RWPE2 (cell line): ENCODE measurements around the gene EIF3I.

Source experiments
- ATAC-seq: fragments of 200-7000 bp; cut with Tn5 transposase; 3 replicates; pipeline ENCODE4 v1.9.1; 2021; ENCODE audit warnings: low read depth
- DNase-seq: peaks from one replicate; pipeline ENCODE4 v3.0.0-alpha.2; 2020; ENCODE audit warnings: low spot score
- H3K27ac ChIP-seq: fragments of 450-650 bp; 2 replicates; pipeline ENCODE4 v1.5.1; 2017; ENCODE audit warnings: mild to moderate bottlenecking; ENCODE audit not compliant: poor library complexity, severe bottlenecking
- H3K27me3 ChIP-seq: fragments of 250-450 bp; sonication (Bioruptor Pico); 2 replicates; pipeline ENCODE4 v1.5.1; 2021; ENCODE audit warnings: mild to moderate bottlenecking, moderate library complexity; ENCODE audit not compliant: insufficient read depth, poor library complexity, severe bottlenecking
- H3K36me3 ChIP-seq: fragments of 250-450 bp; sonication (Bioruptor Pico); 2 replicates; pipeline ENCODE4 v1.5.1; 2020; ENCODE audit warnings: low read depth, mild to moderate bottlenecking, moderate library complexity
- H3K4me1 ChIP-seq: fragments of 250-450 bp; sonication (Bioruptor Pico); 2 replicates; pipeline ENCODE4 v1.5.1; 2021; ENCODE audit warnings: mild to moderate bottlenecking, moderate library complexity; ENCODE audit not compliant: insufficient read depth, poor library complexity, severe bottlenecking
- H3K4me3 ChIP-seq: fragments of 250-450 bp; sonication (Bioruptor Pico); 2 replicates; pipeline ENCODE4 v1.5.1; 2021; ENCODE audit warnings: mild to moderate bottlenecking, moderate library complexity; ENCODE audit not compliant: severe bottlenecking
- H3K9me3 ChIP-seq: fragments of 250-450 bp; sonication (Bioruptor Pico); 2 replicates; pipeline ENCODE4 v1.5.1; 2021; ENCODE audit warnings: mild to moderate bottlenecking, moderate library complexity; ENCODE audit not compliant: severe bottlenecking
- TF ChIP-seq, protein P1 (sequence below): fragments of 450-650 bp; IDR thresholded peaks from one replicate; pipeline ENCODE4 v1.5.1; 2017; ENCODE audit warnings: mild to moderate bottlenecking, moderate library complexity; ENCODE audit not compliant: poor library complexity, severe bottlenecking

EIF3I gene

DNA sequence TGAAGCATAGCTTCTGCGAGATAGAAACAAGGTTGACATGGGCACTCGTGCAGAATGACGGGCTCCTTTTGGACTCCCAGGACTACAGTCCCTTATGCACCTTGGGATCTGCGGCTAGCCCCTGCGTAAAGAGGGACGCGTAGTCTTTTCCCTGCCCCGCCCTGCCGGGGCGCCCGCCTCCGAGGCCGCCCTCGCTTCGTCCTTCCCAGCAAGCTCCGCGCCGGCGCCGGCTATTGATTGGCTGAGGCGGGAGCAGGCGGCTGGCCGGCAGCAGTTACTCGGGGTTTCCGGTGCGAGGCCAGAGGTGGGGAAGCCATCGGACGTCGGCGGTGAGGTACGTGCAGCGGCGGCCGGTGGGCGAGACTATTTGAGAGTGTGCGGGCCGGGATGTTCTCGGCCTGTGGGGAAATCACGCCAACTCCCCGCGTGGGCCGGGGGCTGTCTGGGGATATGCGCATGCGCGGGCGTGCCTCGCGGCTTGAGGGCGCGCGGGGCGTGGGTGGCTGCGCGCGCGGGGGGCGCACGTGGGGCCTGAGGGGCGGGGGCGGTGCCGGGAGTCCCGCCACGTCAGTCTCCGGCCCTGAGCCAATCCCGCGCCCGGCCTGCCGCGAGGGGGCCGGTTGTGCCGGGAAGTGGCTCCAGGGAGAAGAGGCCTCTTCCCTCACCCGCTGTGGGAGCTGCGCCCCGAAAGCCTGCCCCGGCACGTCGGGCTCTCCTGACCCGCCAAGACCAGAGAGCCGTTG, 42.6 kb upstream of the EIF3I start, which contains the start of gene TXLNA:
TSS of gene TXLNA (plus strand) at position 233 of the 743 bp plus-strand sequence. CDS start 671 bp downstream, outside the sequence.
- H3K36me3 ChIP-seq, result peaks cover 40% of the 10 kb centered on the region
- TF ChIP-seq, protein P1, sequence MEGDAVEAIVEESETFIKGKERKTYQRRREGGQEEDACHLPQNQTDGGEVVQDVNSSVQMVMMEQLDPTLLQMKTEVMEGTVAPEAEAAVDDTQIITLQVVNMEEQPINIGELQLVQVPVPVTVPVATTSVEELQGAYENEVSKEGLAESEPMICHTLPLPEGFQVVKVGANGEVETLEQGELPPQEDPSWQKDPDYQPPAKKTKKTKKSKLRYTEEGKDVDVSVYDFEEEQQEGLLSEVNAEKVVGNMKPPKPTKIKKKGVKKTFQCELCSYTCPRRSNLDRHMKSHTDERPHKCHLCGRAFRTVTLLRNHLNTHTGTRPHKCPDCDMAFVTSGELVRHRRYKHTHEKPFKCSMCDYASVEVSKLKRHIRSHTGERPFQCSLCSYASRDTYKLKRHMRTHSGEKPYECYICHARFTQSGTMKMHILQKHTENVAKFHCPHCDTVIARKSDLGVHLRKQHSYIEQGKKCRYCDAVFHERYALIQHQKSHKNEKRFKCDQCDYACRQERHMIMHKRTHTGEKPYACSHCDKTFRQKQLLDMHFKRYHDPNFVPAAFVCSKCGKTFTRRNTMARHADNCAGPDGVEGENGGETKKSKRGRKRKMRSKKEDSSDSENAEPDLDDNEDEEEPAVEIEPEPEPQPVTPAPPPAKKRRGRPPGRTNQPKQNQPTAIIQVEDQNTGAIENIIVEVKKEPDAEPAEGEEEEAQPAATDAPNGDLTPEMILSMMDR, result no peak
- DNase-seq (peak; percentile 94), ATAC-seq (peak; percentile 88)
- no peaks in the 10 kb centered on the region for H3K27me3 ChIP-seq
- H3K4me1 ChIP-seq, result peaks cover 10% of the 10 kb centered on the region
- no peaks in the 10 kb centered on the region for H3K9me3 ChIP-seq
- H3K27ac ChIP-seq, result peak within 1 kb of the TSS; percentile 77
- peak within 1 kb of the TSS; percentile 51 for H3K4me3 ChIP-seq

DNA sequence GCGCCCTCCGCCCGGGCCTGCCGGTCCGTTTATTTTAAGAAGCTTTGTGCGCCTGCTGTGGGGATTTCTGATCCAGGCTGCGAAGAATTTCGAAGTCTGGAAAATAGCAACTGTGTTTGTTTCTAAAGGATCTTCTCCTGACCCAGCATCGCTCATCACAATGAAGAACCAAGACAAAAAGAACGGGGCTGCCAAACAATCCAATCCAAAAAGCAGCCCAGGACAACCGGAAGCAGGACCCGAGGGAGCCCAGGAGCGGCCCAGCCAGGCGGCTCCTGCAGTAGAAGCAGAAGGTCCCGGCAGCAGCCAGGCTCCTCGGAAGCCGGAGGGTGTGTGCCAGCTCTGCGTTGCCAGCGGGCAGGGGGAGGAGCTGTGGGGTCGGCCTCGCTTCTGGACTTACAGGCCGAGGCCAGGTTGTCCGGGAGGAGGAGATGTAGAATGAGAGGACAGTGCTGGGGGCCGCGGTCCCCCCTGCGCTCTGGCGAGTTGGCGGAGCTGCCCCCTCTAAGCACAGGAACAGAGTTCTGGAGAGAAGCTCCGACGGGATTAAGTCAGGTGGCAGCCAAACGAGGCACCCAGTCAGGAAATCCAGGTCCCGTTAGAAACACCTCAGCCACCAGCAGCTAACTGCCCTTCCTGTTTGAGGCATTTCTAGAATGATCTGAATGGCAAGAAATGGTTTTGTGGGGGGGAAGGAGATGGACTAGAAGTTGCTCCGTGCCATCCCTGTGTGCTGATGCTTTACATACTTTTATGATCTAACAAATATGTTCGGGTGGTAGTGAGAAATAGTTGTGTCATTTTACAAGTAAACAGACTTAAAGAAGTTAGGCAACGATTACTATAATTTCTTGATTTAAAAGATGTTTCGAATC, 41.8 kb upstream of the EIF3I start:
- H3K27ac ChIP-seq, result peak overlapping the region; percentile 77
- peak overlapping the region; percentile 51 for H3K4me3 ChIP-seq
- DNase-seq (no peak), ATAC-seq (peak; percentile 50)
- peaks cover 10% of the 10 kb centered on the region for H3K4me1 ChIP-seq
- TF ChIP-seq, protein P1, result peak; percentile 8
- H3K36me3 ChIP-seq, result peaks cover 48% of the 10 kb centered on the region
- no peaks in the 10 kb centered on the region for H3K9me3 ChIP-seq
- H3K27me3 ChIP-seq, result no peaks in the 10 kb centered on the region

DNA sequence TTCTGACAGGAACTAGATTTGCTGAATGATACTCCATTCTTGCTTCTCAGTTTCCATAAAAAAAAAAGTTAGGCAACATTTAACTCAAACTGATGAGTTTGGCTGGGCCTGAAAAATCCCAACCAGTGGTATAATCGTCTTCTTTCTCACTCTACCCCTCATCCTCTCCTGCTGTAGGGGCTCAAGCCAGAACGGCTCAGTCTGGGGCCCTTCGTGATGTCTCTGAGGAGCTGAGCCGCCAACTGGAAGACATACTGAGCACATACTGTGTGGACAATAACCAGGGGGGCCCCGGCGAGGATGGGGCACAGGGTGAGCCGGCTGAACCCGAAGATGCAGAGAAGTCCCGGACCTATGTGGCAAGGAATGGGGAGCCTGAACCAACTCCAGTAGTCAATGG, 41.1 kb upstream of the EIF3I start:
- TF ChIP-seq, protein P1, result no peak
- no peak for ATAC-seq
- H3K4me1 ChIP-seq, result peaks cover 13% of the 10 kb centered on the region
- no peak for DNase-seq
- no peaks in the 10 kb centered on the region for H3K9me3 ChIP-seq
- H3K27me3 ChIP-seq, result no peaks in the 10 kb centered on the region
- peak overlapping the region; percentile 51 for H3K4me3 ChIP-seq
- peaks cover 54% of the 10 kb centered on the region for H3K36me3 ChIP-seq
- H3K27ac ChIP-seq, result peak overlapping the region; percentile 77

DNA sequence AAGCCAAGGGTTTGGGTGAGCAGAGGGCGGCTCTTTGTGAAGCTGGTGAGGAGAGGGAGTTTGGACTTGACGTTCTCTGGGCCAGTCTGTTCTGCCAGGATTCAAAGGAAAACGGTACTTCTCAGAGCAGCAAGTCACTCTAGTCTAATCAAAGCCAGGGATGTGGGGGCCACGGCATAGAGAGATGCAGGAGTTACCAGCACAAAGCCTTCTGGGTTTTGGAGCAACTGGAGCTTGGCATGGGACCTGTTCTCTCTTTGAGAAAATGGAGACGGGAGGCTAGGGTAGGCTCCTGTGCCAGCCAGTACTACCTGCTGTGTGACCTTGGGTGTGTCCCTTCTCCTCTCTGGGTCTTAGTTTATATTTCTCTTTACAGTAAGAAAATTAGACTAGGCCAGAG, 40.6 kb upstream of the EIF3I start:
- DNase-seq (no peak), ATAC-seq (no peak)
- Histone ChIP-seq H3K36me3 (peaks cover 59% of the 10 kb centered on the region), H3K4me3 (no peak overlapping the region), H3K4me1 (peaks cover 13% of the 10 kb centered on the region), H3K27ac (peak overlapping the region; percentile 77), H3K27me3 (no peaks in the 10 kb centered on the region), H3K9me3 (no peaks in the 10 kb centered on the region)
- TF ChIP-seq, protein P1, result no peak
